Measurements from ENCODE around the gene SH2D6. TPM values are rescaled to one million over a fixed set of nuclear protein-coding genes. Genes with fewer than 3 reads are reported as not detected.

Gene SH2D6
- polyA plus RNA-seq, 1 of the 3 experiments (the other 2 are of a cell fraction): 0.33 TPM

DNA sequence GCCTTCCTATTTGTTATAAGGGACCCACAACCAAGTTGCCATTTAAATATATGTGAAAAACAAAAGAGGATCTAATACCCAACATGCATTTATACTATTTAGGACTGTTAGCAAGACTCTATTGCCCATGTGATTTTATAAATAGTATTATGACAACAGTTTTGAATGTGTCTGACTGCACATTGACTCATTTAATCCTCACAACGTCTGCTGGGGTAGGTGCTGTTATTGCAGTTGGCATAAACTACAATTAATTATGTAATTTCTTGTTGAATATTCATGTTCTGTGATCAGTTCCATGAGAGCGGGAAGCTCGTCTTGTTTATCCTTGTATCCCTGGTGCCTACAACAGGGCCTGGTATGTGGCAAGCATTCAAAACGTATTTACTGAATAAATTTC lies 53.7 kb downstream of the SH2D6 start (continued):
- TF ChIP-seq, protein P1, sequence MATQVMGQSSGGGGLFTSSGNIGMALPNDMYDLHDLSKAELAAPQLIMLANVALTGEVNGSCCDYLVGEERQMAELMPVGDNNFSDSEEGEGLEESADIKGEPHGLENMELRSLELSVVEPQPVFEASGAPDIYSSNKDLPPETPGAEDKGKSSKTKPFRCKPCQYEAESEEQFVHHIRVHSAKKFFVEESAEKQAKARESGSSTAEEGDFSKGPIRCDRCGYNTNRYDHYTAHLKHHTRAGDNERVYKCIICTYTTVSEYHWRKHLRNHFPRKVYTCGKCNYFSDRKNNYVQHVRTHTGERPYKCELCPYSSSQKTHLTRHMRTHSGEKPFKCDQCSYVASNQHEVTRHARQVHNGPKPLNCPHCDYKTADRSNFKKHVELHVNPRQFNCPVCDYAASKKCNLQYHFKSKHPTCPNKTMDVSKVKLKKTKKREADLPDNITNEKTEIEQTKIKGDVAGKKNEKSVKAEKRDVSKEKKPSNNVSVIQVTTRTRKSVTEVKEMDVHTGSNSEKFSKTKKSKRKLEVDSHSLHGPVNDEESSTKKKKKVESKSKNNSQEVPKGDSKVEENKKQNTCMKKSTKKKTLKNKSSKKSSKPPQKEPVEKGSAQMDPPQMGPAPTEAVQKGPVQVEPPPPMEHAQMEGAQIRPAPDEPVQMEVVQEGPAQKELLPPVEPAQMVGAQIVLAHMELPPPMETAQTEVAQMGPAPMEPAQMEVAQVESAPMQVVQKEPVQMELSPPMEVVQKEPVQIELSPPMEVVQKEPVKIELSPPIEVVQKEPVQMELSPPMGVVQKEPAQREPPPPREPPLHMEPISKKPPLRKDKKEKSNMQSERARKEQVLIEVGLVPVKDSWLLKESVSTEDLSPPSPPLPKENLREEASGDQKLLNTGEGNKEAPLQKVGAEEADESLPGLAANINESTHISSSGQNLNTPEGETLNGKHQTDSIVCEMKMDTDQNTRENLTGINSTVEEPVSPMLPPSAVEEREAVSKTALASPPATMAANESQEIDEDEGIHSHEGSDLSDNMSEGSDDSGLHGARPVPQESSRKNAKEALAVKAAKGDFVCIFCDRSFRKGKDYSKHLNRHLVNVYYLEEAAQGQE (IDR thresholded peaks at IDR 0.05; ENCODE audit: low read depth, low read length): no peak
- TF ChIP-seq CHD2 (IDR thresholded peaks at IDR 0.05; ENCODE audit: low read length, partially characterized antibody) (no peak), RXRA (IDR thresholded peaks at IDR 0.05; ENCODE audit: borderline replicate concordance, low read depth) (no peak)

DNA sequence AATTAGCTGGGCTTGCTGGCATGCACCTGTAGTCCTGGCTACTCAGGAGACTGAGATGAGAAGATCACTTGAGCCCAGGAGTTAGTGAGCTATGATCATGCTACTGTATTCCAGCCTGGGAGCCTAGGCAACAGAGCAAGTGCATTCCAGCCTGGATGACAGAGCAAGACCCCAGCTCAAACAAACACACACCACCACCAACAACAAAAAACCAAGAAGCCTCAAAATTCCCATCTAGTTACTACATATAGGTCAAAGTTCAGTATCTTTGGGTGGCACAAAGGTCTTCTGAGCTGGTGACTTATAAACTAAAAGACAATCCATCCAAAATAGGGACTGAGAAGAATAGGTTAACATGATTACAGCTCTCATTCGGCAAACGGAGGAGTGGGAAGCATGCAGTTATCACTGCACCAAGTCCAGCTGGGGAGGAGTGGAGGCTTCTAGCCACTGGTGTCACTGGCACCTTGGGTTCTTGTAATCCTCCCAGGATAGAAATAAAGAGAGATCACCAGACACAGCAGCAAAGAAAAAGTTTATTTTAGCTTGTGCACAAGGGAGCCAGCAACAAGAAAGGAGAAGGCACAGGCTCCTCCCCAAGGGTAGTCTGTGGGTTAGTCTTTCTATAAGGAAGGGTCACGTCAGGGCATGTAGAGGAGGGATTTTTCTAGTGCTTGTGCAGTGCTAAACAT lies 57.4 kb downstream of the SH2D6 start:
- no peaks in the 10 kb centered on the region for H3K36me3 ChIP-seq (replicated peaks in 1 of 2; ENCODE audit: control insufficient read depth in 1 of 2, insufficient read depth in 2 of 2, low read length in 1 of 2)
- H3K9ac ChIP-seq: no peak overlapping the region
- no peak for DNase-seq
- no peaks in the 10 kb centered on the region for H3K9me2 ChIP-seq
- H3K27me3 ChIP-seq (ENCODE audit: insufficient read depth): no peaks in the 10 kb centered on the region
- H3K9me3 ChIP-seq: no peaks in the 10 kb centered on the region
- H3K79me2 ChIP-seq (ENCODE audit: insufficient read depth): no peaks in the 10 kb centered on the region
- ChIA-PET CTCF (interaction anchor here (1.0 to 1.8 kb wide), 3 partner anchors 15 to 76 kb away, joined by 3 to 4 read pairs (median 3); partner anchors contain the start of gene MAT2A), POLR2A (no interaction called here)
- H3K4me3 ChIP-seq (ENCODE audit: low read depth in 2 of 2, low read length in 1 of 2): no peak overlapping the region
- no peak overlapping the region for H2AFZ ChIP-seq (ENCODE audit: low read depth)
- H3K4me1 ChIP-seq (ENCODE audit: control insufficient read depth in 1 of 2, insufficient read depth in 2 of 2, low read depth in 1 of 2, low read length in 1 of 2): peaks cover 0 to 4% of the 10 kb centered on the region in 2 experiments; a peak in 1 of 4 replicates
- WGBS (ENCODE audit: low lambda C conversion rate): 87% methylated on average over 3 of the region's 3 CpGs
- no peaks in the 10 kb centered on the region for H3F3A ChIP-seq (replicated peaks; ENCODE audit: insufficient read depth)
- H3K27ac ChIP-seq (ENCODE audit: low read depth in 2 of 2, low read length in 1 of 2): no peak overlapping the region
- H4K20me1 ChIP-seq (ENCODE audit: insufficient read depth): no peaks in the 10 kb centered on the region
- H3K4me2 ChIP-seq: no peak overlapping the region
- TF ChIP-seq TCF12 (IDR thresholded peaks at IDR 0.05) (no peak), SMC3 (IDR thresholded peaks at IDR 0.05; ENCODE audit: low read depth, low read length) (no peak), SIN3A (IDR thresholded peaks at IDR 0.05; ENCODE audit: borderline replicate concordance, low read depth, low read length) (no peak), GATA2 (CRISPR knock-in tag; IDR thresholded peaks at IDR 0.05) (no peak), MEF2A (IDR thresholded peaks at IDR 0.05; ENCODE audit: borderline replicate concordance, low read depth) (no peak), POLR2AphosphoS5 (IDR thresholded peaks at IDR 0.05; ENCODE audit: low read depth, low read length) (no peak), NFIC (IDR thresholded peaks at IDR 0.05; ENCODE audit: borderline replicate concordance) (no peak)
- TF ChIP-seq, protein P2, sequence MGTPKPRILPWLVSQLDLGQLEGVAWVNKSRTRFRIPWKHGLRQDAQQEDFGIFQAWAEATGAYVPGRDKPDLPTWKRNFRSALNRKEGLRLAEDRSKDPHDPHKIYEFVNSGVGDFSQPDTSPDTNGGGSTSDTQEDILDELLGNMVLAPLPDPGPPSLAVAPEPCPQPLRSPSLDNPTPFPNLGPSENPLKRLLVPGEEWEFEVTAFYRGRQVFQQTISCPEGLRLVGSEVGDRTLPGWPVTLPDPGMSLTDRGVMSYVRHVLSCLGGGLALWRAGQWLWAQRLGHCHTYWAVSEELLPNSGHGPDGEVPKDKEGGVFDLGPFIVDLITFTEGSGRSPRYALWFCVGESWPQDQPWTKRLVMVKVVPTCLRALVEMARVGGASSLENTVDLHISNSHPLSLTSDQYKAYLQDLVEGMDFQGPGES (IDR thresholded peaks at IDR 0.05; ENCODE audit: low read depth, low read length): no peak
- TF ChIP-seq, protein P1 (IDR thresholded peaks at IDR 0.05; ENCODE audit: low read depth, low read length): no peak
- TF ChIP-seq, protein P3, sequence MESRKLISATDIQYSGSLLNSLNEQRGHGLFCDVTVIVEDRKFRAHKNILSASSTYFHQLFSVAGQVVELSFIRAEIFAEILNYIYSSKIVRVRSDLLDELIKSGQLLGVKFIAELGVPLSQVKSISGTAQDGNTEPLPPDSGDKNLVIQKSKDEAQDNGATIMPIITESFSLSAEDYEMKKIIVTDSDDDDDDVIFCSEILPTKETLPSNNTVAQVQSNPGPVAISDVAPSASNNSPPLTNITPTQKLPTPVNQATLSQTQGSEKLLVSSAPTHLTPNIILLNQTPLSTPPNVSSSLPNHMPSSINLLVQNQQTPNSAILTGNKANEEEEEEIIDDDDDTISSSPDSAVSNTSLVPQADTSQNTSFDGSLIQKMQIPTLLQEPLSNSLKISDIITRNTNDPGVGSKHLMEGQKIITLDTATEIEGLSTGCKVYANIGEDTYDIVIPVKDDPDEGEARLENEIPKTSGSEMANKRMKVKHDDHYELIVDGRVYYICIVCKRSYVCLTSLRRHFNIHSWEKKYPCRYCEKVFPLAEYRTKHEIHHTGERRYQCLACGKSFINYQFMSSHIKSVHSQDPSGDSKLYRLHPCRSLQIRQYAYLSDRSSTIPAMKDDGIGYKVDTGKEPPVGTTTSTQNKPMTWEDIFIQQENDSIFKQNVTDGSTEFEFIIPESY (IDR thresholded peaks at IDR 0.05; ENCODE audit: borderline replicate concordance, low read depth): no peak
- TF ChIP-seq, protein P4, sequence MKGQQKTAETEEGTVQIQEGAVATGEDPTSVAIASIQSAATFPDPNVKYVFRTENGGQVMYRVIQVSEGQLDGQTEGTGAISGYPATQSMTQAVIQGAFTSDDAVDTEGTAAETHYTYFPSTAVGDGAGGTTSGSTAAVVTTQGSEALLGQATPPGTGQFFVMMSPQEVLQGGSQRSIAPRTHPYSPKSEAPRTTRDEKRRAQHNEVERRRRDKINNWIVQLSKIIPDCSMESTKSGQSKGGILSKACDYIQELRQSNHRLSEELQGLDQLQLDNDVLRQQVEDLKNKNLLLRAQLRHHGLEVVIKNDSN (IDR thresholded peaks at IDR 0.05; ENCODE audit: borderline replicate concordance, low read depth): no peak
- TF ChIP-seq, protein P5, sequence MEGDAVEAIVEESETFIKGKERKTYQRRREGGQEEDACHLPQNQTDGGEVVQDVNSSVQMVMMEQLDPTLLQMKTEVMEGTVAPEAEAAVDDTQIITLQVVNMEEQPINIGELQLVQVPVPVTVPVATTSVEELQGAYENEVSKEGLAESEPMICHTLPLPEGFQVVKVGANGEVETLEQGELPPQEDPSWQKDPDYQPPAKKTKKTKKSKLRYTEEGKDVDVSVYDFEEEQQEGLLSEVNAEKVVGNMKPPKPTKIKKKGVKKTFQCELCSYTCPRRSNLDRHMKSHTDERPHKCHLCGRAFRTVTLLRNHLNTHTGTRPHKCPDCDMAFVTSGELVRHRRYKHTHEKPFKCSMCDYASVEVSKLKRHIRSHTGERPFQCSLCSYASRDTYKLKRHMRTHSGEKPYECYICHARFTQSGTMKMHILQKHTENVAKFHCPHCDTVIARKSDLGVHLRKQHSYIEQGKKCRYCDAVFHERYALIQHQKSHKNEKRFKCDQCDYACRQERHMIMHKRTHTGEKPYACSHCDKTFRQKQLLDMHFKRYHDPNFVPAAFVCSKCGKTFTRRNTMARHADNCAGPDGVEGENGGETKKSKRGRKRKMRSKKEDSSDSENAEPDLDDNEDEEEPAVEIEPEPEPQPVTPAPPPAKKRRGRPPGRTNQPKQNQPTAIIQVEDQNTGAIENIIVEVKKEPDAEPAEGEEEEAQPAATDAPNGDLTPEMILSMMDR (IDR thresholded peaks at IDR 0.05): no peak

Data from SK-N-SH (cell line).